Lung (tissue), 12 donors: Measurements from ENCODE around the gene RFX4. TPM values are rescaled to one million over a fixed set of nuclear protein-coding genes. Genes with fewer than 3 reads are reported as not detected.

Experiments
- ATAC-seq: fragments of 200-7000 bp; cut with Tn5 transposase; one replicate; pipeline ENCODE4 v1.9.1; 2020; ENCODE audit warnings: moderate number of reproducible peaks; ENCODE audit not compliant: insufficient read depth, low FRiP score
- DNase-seq, 3 donors: peaks; one replicate each; pipeline ENCODE4 v3.0.0-alpha.2; 2013 to 2017
- H3K27ac ChIP-seq, 2 donors: one replicate each; pipeline ENCODE4 v1.5.1; 2013; ENCODE audit warnings: mild to moderate bottlenecking in 2 of 2, moderate library complexity in 2 of 2, control low read depth in 1 of 2, inconsistent platforms in 1 of 2, low read depth in 1 of 2, low read length in 1 of 2
- H3K27me3 ChIP-seq, 3 donors: one replicate each; pipeline ENCODE4 v1.5.1; 2013; ENCODE audit warnings: low read length in 2 of 3; ENCODE audit not compliant: control insufficient read depth in 3 of 3, insufficient read depth in 3 of 3
- H3K36me3 ChIP-seq, 4 donors: one replicate each; pipeline ENCODE4 v1.5.1; 2013; ENCODE audit warnings: low read length in 4 of 4, mild to moderate bottlenecking in 1 of 4, moderate library complexity in 1 of 4; ENCODE audit not compliant: control insufficient read depth in 4 of 4, insufficient read depth in 4 of 4
- H3K4me1 ChIP-seq, 5 donors: one replicate each; pipeline ENCODE4 v1.5.1; 2013; ENCODE audit warnings: low read length in 5 of 5, mild to moderate bottlenecking in 2 of 5, moderate library complexity in 1 of 5; ENCODE audit not compliant: control insufficient read depth in 5 of 5, insufficient read depth in 5 of 5
- H3K4me3 ChIP-seq: one replicate; pipeline ENCODE4 v1.5.1; 2013; ENCODE audit warnings: mild to moderate bottlenecking, control low read depth, moderate library complexity
- H3K9ac ChIP-seq, 2 donors: one replicate each; pipeline ENCODE4 v1.5.1; 2013; ENCODE audit warnings: low read length in 2 of 2, control low read depth in 1 of 2; ENCODE audit not compliant: insufficient read depth in 1 of 2
- H3K9me3 ChIP-seq, 4 donors: one replicate each; pipeline ENCODE4 v1.5.1; 2013; ENCODE audit warnings: low read length in 3 of 4, mild to moderate bottlenecking in 1 of 4, moderate library complexity in 1 of 4; ENCODE audit not compliant: control insufficient read depth in 4 of 4, insufficient read depth in 3 of 4
- CTCF ChIP-seq: IDR thresholded peaks from 2 replicates; pipeline ENCODE4 v1.5.1; 2012; ENCODE audit warnings: mild to moderate bottlenecking; ENCODE audit errors: control extremely low read depth, extremely low read depth
- whole genome bisulfite sequencing, 2 donors: extraction: QIAGEN DNeasy Blood & Tissue Kit; methylation state at CpG; one replicate each; pipeline ENCODE4 v1.1.7; 2013; 5-methylcytosine and 5-hydroxymethylcytosine counted together
- polyA plus RNA-seq, 2 donors: library from polyadenylated mRNA; stranded (reverse); fragments of 200-250 nt; gene quantifications; one replicate each; pipeline ENCODE4 v1.2.1, GENCODE V29; 2013
- total RNA-seq, 2 donors: library from RNA; depleted of rRNA in 1 of 2; stranded (reverse); fragments of >200 nt in 1 of 2; gene quantifications; one replicate each; pipeline ENCODE4 v1.2.1, GENCODE V29; 2014 to 2021
- donor health status: control.
- donor health status: control.
- donor health status: Bipolar disorder and iron deficiency.
- donor health status: healthy.
- donor health status: DM: yes; HTN: yes; CAD: no.

RFX4 gene
- total and polyA plus RNA-seq, 4 donors: not detected

DNA sequence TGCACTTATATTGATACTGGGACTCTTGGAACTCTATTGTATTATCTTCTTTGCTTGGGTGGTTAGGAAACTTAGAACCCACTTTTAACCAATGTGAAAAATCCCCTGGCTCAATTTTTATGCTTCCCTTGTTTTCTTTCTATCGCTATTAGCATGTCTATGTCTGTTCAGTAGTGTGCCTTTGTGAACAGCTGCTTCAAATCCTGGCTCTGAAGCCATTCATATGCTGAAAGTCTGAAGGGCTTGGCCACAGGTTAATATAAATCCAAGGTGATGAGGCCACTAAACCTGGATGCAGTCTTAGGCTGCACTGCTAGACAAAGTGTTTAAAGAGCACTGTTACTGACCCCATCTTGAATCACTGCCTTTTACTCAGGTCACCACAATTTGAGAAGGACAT is 96.8 kb downstream of the RFX4 start:
- TF ChIP-seq CTCF: no peak
- WGBS, 2 donors: 79 to 88% methylated on average over 1 of the region's 1 CpG
- ATAC-seq (no peak), DNase-seq (no peak)
- no peak overlapping the region for H3K4me3 ChIP-seq
- no peak overlapping the region for H3K9ac ChIP-seq
- H3K9me3 ChIP-seq: no peaks in the 10 kb centered on the region
- H3K27me3 ChIP-seq: peaks cover 0 to 4% (median 0%) of the 10 kb centered on the region in 3 donors
- H3K4me1 ChIP-seq: no peaks in the 10 kb centered on the region
- H3K36me3 ChIP-seq: no peaks in the 10 kb centered on the region
- H3K27ac ChIP-seq: no peak overlapping the region

- DNase-seq (no peak), ATAC-seq (no peak)
- Histone ChIP-seq H3K27ac (no peak overlapping the region), H3K4me3 (no peak overlapping the region), H3K27me3 (peaks cover 0 to 4% (median 0%) of the 10 kb centered on the region in 3 donors), H3K36me3 (no peaks in the 10 kb centered on the region), H3K9ac (no peak overlapping the region), H3K4me1 (no peaks in the 10 kb centered on the region), H3K9me3 (no peaks in the 10 kb centered on the region)
- no peak for TF ChIP-seq CTCF
Observed at GRCh38 chr12:106680280-106680679, 97.5 kb downstream of the RFX4 start.

DNA sequence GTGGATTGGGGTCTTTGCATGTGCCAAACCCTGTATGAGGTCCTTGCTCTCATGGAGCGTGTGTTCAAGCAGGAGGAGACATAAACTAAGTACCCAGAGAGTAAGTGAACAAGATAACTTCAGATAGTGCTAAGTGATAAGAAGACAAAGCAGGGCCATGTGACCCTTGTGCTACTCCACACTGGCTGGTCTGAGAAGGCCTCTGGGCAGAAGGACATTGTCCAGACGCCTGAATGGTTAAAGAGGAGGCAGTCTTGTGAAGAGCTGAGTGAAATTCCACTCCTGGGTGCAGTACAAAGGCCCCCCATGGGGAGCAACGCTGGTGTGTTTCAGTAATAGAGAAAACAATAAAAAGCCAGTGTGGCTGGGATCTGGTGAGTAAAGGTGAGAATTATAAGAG is 98.4 kb downstream of the RFX4 start:
- H3K27ac ChIP-seq: no peak overlapping the region
- no peaks in the 10 kb centered on the region for H3K9me3 ChIP-seq
- TF ChIP-seq CTCF: no peak
- H3K4me1 ChIP-seq: no peaks in the 10 kb centered on the region
- no peaks in the 10 kb centered on the region for H3K36me3 ChIP-seq
- no peak overlapping the region for H3K9ac ChIP-seq
- no peak overlapping the region for H3K4me3 ChIP-seq
- no peak for DNase-seq
- peaks cover 0 to 4% (median 0%) of the 10 kb centered on the region in 3 donors for H3K27me3 ChIP-seq
- ATAC-seq: no peak
- WGBS, 2 donors: 63 to 64% methylated on average over 3 of the region's 3 CpGs

DNA sequence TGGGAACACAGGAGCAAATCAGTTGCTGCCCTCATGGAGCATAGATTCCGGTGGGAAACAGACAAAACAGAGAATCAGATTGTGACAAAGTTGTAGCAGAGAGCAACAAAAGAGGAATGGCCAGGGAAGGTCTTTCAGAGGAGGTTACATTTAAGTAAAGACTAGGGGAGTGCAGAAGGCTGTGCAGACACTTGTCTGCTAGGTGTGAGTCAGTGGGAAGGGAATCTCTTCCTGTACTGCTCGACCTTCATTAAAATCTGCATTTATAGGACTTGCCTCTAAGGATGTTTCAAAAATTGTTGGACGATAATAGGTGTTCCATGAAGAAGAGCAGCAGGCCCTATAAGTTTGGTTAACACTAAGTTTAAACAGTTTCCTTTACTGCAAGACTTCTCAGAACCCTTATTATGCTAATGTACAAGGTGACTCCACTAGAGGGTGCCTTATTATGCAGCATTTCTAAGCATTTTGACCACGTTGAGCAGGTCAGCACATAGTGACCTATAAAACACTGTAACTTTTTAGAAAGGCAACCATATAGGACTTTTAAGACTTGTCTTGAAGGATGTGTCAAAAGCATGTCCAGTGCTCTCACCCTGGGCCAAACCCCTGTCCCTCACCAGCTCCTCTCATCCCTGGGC is 99.9 kb downstream of the RFX4 start:
- Histone ChIP-seq H3K27ac (no peak overlapping the region), H3K4me3 (no peak overlapping the region), H3K9ac (no peak overlapping the region), H3K27me3 (peaks cover 0 to 4% (median 0%) of the 10 kb centered on the region in 3 donors), H3K36me3 (no peaks in the 10 kb centered on the region), H3K4me1 (no peaks in the 10 kb centered on the region), H3K9me3 (no peaks in the 10 kb centered on the region)
- no peak for ATAC-seq
- DNase-seq: peak in 1 of 3 donors; percentile 34
- 66 to 67% methylated on average over 4 of the region's 4 CpGs for WGBS, 2 donors
- TF ChIP-seq CTCF: no peak
